Measurements from ENCODE around the gene DOCK1.

The DOCK1 gene

GRCh38 chr10:126975221-126975620, 70.0 kb downstream of the DOCK1 start:
- H3K4me2 ChIP-seq (ENCODE audit: low read depth, low read length) = no peak overlapping the region

GRCh38 chr10:126977216-126977615, 72.0 kb downstream of the DOCK1 start:
- Histone ChIP-seq H3K79me2 (ENCODE audit: low read length) (no peaks in the 10 kb centered on the region), H3K27me3 (replicated peaks; ENCODE audit: insufficient read depth, low read length) (no peaks in the 10 kb centered on the region), H4K20me1 (ENCODE audit: insufficient read depth, low read length) (no peaks in the 10 kb centered on the region), H3K4me3 (ENCODE audit: low read length) (no peak overlapping the region), H2AFZ (ENCODE audit: low read length) (no peak overlapping the region), H3K9ac (ENCODE audit: low read length) (no peak overlapping the region), H3K36me3 (replicated peaks; ENCODE audit: insufficient read depth, low read length) (no peaks in the 10 kb centered on the region), H3K4me1 (ENCODE audit: low read length) (no peaks in the 10 kb centered on the region), H3K9me2 (replicated peaks; ENCODE audit: insufficient read depth, low read length) (no peaks in the 10 kb centered on the region), H3K9me3 (replicated peaks; ENCODE audit: insufficient read depth, low read length) (no peaks in the 10 kb centered on the region), H3K27ac (ENCODE audit: low read length) (no peak overlapping the region), H3F3A (ENCODE audit: insufficient read depth, low read length) (no peaks in the 10 kb centered on the region), H3K4me2 (ENCODE audit: low read depth, low read length) (no peak overlapping the region)
- TF ChIP-seq EZH2phosphoT487 (IDR thresholded peaks at IDR 0.05; ENCODE audit: low read length) (no peak), EZH2 (optimal IDR thresholded peaks at IDR 0.05; ENCODE audit: low read depth, low read length) (no peak), CTCF (IDR thresholded peaks at IDR 0.05; ENCODE audit: low read length) (no peak)
- DNase-seq = no peak

More at GRCh38 chr10:126975221-126975620, 70.0 kb downstream of the DOCK1 start:
- no peaks in the 10 kb centered on the region for H3K9me3 ChIP-seq (replicated peaks; ENCODE audit: insufficient read depth, low read length)
- TF ChIP-seq EZH2phosphoT487 (IDR thresholded peaks at IDR 0.05; ENCODE audit: low read length) = no peak
- TF ChIP-seq EZH2 (optimal IDR thresholded peaks at IDR 0.05; ENCODE audit: low read depth, low read length) = no peak
- no peak for TF ChIP-seq CTCF (IDR thresholded peaks at IDR 0.05; ENCODE audit: low read length)
- H4K20me1 ChIP-seq (ENCODE audit: insufficient read depth, low read length) = no peaks in the 10 kb centered on the region
- H3K27ac ChIP-seq (ENCODE audit: low read length) = no peak overlapping the region
- H3K4me1 ChIP-seq (ENCODE audit: low read length) = no peaks in the 10 kb centered on the region
- no peak overlapping the region for H2AFZ ChIP-seq (ENCODE audit: low read length)
- H3K9ac ChIP-seq (ENCODE audit: low read length) = no peak overlapping the region
- no peaks in the 10 kb centered on the region for H3K36me3 ChIP-seq (replicated peaks; ENCODE audit: insufficient read depth, low read length)
- no peaks in the 10 kb centered on the region for H3K9me2 ChIP-seq (replicated peaks; ENCODE audit: insufficient read depth, low read length)
- H3F3A ChIP-seq (ENCODE audit: insufficient read depth, low read length) = no peaks in the 10 kb centered on the region
- H3K4me3 ChIP-seq (ENCODE audit: low read length) = no peak overlapping the region
- no peak for DNase-seq
- H3K27me3 ChIP-seq (replicated peaks; ENCODE audit: insufficient read depth, low read length) = no peaks in the 10 kb centered on the region
- no peaks in the 10 kb centered on the region for H3K79me2 ChIP-seq (ENCODE audit: low read length)

- H3K9ac ChIP-seq (ENCODE audit: low read length) = no peak overlapping the region
- no peaks in the 10 kb centered on the region for H3F3A ChIP-seq (ENCODE audit: insufficient read depth, low read length)
- no peaks in the 10 kb centered on the region for H3K79me2 ChIP-seq (ENCODE audit: low read length)
- H3K27me3 ChIP-seq (replicated peaks; ENCODE audit: insufficient read depth, low read length) = no peaks in the 10 kb centered on the region
- no peaks in the 10 kb centered on the region for H4K20me1 ChIP-seq (ENCODE audit: insufficient read depth, low read length)
- H3K27ac ChIP-seq (ENCODE audit: low read length) = no peak overlapping the region
- no peaks in the 10 kb centered on the region for H3K4me1 ChIP-seq (ENCODE audit: low read length)
- H3K36me3 ChIP-seq (replicated peaks; ENCODE audit: insufficient read depth, low read length) = no peaks in the 10 kb centered on the region
- H3K4me2 ChIP-seq (ENCODE audit: low read depth, low read length) = no peak overlapping the region
- TF ChIP-seq EZH2phosphoT487 (IDR thresholded peaks at IDR 0.05; ENCODE audit: low read length) (no peak), EZH2 (optimal IDR thresholded peaks at IDR 0.05; ENCODE audit: low read depth, low read length) (no peak), CTCF (IDR thresholded peaks at IDR 0.05; ENCODE audit: low read length) (no peak)
- no peaks in the 10 kb centered on the region for H3K9me2 ChIP-seq (replicated peaks; ENCODE audit: insufficient read depth, low read length)
- no peak for DNase-seq
- H3K4me3 ChIP-seq (ENCODE audit: low read length) = no peak overlapping the region
- H3K9me3 ChIP-seq (replicated peaks; ENCODE audit: insufficient read depth, low read length) = no peaks in the 10 kb centered on the region
- no peak overlapping the region for H2AFZ ChIP-seq (ENCODE audit: low read length)
Measured at GRCh38 chr10:126979311-126979710, 74.1 kb downstream of the DOCK1 start.

Measured in MM.1S (cell line).